GM18858 (cell line): ENCODE results near the gene EMC6.
A peak's percentile ranks its signal among the peaks of the same experiment; 100 is the strongest.

Experiments used
- ATAC-seq: cut with Tn5 transposase; IDR thresholded peaks from one replicate; pipeline ENCODE4 v1.9.1; 2021; ENCODE audit not compliant: unreplicated experiment

Gene EMC6

DNA sequence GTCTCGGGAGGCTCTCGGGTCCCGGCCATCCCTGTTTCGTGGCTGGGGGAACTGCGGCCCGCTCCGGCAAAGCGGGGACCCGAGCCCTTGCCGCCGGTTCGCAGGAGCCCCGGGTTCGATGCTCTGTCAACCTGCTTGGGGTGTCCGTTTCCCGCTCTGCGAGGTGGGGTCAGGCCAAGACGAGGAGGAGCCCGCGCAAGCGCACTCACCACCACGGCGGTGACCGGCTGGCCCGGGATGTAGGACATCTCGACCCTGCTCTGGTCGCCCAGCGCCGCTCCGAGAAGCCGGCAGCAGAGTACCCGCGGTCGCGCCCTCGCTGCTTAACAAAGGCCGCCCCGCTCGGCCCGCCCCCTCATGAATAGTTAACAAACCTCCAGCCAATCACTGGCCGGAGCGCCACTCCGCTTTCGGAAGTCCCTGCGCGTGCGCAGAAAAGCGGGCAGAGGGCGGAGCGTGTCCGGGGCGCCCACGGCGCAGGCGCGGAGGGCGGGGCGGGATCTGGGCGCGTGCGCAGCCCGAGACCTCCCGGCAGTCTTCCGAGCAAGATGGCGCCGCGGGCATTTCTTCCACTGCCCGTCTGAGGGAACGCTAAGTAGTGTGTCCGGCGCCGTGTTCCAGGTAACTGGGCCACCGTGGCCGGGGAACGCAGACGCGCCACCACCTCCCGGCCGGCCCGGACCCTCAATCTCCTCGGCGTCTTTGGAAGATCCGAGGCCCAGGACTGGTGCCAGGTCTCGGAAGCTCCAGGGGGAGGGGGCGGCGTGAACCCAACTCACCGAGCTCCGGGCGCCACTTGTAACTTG lies at the start of gene EMC6, which contains the start of gene TAX1BP3:
EMC6 (plus strand) TSS at position 534 of the 806 bp plus-strand sequence. CDS start 335 bp downstream, outside the sequence.
TAX1BP3 (minus strand) TSS at position 300 of the 806 bp plus-strand sequence; CDS start at position 248, 52 bp downstream.
- ATAC-seq: peak; percentile 70

DNA sequence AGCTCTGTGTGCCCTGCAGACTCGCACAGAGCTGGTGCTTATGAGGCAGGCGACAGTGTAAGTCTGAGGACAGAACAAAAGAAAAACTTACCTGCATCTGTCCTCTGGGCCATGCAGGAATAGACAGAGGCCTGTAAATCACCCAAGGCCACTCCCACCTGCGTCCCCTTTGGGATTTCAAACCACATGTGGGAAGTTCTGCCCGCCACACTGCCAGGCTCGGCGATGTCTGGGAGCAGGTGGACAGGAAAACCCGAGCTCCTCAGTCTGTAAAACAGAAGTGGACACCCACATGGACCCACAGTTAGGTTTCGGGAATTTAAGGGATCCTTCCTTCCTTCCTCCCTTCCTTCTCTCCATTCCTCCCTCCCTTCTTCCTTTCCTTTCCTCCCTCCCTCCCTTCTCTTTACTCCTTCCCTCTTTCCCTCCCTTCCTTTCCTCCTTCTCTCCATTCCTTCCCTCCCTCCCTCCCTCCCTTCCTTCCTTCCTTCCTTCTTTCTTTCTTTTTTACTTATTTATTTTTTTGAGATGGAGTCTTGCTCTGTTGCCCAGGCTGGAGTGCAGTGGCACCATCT lies 47.4 kb upstream of the EMC6 start:
- no peak for ATAC-seq

DNA sequence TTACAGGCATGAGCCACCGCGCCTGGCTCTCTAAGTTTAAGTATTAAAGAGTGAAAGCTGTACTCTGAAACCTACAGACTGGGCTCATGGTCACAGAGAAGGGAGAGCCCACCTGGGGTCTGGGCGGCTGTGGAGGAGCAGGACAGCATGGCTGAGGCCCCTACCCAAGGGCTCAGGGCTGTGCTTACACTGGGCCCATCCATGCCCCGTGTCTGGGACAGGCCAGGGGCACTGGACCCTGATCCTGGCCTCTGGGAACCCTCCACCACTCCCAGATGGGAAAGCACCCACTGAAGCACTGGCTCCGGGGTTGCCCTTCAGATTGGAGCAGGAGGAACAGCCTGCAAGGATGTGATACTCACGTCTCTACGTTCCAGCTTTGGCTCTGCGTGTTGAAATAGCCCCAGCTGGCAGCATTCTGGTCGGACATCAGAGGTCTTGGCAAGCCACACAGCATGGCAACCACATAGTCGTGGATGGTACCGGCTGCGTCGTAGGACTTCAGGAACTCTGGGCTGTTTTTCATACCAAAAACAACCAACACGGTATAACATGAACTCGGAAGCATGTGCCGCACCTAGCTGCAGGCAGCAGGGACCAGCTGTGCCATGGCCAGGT lies 45.5 kb upstream of the EMC6 start:
- ATAC-seq: no peak

DNA sequence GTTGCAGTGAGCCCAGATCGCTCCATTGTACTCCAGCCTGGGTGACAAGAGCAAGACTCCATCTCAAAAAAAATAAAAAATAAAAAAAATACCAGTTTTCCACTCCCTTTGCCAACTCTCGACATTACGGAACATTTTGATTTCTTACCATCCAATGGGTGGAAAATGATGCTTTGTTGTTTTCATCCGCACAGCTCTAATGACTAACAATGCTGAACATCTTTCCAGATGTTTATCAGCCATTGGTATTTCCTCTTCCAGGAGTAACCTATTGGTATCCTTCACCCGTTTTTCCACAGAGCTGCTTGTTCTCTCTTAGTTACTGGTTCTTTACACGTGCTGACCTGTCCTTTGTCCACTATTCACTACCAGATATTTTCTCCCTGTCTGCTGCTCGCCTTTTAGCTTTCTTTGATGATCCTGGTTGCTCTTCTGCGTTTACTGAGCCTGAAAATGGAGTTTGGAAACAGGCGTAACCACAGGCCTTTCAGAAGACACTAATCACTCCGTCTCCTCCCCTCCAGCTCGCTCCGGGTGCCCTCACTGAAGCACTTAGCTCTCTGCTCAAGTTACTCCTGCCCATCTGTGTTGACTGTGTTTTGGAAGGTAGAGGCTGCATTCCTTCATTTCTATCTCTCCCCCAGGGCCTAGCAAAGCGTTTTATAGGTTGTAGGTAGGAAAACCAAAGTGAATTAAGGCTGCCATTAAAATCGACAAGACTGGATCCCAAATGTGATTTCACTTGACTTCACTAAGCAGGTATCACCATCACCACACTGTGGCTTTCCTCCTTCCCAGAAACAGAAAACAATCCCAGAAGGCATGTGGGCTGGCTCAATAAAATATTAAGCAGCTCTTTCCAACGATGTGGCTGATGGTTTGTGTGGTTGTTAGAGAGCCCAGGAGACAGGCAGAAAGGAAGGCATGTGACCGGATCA lies 41.5 kb upstream of the EMC6 start:
- ATAC-seq: no peak

DNA sequence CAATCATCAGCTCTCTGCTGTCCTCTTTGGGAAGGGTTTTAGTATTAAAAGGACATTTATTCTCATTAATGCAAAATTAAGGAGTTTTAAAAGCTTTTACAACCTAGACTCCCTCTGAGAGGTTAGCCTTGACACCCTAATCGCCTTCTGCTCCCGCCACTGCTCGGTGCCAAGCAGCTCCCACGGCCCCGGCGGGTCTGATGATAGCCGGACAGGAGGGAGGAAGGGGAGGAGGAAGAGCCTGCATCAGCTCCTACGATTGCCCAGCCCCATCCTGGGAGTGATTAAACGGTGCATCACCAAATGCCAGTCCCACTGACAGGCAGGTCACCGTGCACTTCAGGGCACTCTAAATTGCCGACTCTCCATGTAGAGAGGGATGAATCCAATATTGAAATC lies 40.8 kb upstream of the EMC6 start:
- ATAC-seq: no peak

DNA sequence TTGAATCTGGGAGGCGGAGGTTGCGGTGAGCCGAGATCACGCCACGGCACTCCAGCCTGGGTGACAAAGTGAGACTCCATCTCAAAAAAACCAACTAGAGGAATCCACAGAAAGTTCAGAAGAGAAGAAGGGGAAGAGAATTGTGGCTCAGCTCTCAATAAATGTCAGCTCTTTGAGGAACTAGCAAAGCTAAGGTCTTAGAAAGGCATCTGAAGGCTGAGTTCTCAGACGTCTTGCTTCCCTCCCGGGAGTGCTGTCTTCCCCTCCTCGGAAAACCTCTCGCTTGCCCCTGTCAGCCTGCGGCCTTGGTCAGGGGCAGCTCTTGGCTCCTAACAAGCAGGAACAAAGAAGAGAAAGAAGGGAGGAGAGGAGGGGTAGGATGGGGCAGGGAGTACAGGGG lies 37.8 kb upstream of the EMC6 start:
- no peak for ATAC-seq

DNA sequence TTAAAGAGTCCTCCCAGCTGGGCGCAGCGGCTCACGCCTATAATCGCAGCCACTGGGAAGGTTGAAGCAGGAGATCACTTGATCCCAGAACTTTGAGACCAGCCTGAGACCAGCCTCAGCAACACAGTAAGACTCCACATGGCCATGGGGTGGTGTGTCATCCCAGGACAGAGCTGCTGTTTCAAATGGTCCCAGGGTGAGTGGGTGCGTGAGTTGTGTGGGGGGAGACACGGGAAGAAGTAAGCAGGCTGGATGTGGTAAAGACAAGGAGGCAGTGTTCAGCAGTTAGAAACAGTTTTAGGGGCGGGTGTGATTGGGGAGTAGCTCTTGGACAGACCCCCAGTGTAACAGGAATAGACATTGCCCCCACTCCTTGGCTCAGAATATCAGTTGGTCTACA lies 36.3 kb upstream of the EMC6 start:
- ATAC-seq: no peak

DNA sequence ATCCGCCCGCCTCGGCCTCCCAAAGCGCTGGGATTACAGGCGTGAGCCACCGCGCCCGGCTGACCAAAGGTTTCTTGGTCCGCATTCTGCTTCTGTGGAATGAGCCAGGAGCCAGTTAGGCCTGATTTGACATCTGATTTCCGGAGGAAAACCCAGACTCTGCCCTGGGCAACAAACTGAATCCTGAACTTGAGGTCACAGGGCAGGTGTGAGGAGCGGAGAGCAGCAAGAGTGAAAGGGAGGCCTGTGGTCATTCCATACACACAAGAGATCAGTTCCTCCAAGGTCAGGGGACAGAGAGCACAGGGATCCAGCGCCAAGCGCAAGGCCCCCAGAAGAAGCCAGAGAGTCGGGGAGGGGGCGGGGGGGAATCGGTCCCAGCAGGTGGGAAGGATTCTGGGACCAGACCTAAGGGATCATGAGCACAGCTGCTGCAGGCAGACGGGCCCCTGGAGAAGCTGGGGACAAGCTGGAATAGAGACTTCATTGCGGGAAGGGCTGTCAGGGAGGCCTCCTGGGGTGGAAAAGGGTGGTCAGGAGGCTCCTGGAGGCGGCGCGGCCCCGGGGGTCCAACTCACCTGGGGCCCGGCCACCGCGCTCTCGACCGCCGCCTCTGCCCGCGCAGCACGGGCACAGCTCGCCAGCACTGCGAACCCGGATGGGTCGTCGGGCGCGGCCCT lies 33.0 kb upstream of the EMC6 start:
- ATAC-seq: no peak

DNA sequence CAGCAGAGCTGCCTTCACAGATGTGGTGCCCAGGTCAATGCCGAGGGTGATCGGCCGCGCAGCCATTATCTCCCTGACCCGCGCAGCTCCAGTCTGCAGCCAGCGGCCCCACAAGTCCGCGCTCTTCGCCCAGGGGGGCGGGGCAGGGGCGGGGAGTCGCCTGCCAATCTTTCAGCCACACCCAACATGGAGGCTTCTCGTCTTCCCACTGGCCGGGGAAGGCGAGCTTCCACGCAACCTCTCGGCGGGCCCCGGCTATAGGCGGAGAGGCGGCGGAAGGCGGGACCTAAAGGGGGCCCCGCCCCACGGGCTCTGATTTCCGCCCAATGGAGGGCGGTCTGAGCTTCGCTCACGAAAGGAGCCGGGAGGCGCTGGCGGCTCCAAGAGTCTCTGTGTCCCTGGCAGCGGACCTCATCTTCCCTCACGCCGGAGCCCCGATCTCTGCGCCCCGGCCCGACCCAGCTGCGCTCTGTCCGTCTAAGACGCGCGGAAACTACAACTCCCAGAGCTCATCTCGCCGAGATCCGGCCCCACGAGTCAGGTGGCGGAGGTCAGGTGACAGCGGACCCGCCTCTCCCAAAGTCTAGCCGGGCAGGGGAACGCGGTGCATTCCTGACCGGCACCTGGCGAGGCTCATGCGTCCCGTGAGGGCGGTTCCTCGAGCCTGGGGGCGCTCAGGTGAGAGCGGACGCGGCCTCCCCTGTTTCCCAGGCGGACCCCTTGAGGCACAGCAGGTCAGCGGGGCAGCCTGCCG lies 32.3 kb upstream of the EMC6 start, which contains the start of the genes CTNS and SHPK:
CTNS (plus strand) TSS at position 607 of the 754 bp plus-strand sequence. CDS start 3,447 bp downstream, outside the sequence.
SHPK (minus strand) TSS at position 97 of the 754 bp plus-strand sequence; CDS start at position 66, 31 bp downstream.
- ATAC-seq: peak; percentile 81

DNA sequence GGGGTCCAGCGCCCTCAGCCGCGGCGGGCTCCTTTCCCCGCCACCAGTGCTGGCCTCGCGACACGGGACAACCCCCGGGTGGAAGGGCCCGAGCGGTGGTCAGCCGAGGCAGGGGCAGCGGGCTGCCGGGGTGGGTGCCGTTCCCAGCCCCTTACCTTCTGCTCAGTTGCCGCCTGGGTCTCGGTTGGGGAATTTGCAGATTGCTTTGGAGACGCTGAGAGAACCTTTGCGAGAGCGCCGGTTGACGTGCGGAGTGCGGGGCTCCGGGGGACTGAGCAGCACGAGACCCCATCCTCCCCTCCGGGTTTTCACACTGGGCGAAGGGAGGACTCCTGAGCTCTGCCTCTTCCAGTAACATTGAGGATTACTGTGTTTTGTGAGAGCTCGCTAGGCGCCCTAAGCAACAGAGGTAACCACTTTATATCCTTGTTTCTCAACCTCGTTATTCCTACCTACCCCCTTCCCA lies 31.7 kb upstream of the EMC6 start:
- peak; percentile 5 for ATAC-seq

DNA sequence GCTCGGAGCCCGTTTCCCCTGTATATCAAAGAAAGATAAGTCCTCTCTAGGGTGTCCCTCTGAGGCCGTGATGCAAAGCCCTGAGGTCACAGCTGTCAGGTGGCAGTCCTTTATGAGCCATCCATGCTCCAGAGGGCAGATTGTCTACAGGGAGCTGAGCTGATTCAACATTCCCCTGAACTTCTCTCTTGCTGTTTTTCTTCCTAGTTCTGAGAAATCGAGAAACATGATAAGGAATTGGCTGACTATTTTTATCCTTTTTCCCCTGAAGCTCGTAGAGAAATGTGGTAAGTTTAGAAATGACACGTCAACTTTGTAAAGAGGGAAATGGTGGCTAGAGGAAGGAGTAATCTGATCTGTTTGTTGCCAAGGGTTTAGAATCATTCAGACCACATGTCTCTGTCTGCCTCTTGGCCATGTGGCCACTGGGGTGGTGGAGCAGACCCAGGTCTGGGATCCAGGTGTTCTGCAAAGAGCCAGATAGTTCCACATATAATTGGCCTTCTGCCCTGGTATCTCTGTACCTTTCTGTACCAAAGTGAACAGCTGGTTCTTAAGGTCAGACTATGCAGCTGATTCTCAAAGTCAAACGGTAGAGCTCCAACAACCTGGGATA lies 28.5 kb upstream of the EMC6 start:
- no peak for ATAC-seq

DNA sequence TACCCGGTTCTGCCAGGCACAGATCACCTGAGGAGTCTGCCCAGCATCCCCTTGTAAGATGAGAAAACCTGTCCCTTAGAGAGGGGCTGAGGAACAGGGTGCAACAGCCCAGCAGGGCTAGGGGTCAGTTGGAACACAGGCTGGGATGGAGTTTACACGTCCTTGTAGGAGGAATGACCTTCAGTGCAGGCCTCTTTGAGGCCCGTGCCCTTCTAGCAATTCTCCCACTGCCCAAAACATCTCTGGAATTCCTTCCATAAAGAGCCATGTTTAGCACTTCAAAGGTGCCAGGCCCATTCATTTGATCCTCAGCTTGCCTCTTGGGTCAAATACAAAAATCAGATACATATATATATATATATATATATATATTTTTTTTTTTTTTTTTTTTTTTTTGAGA lies 27.6 kb upstream of the EMC6 start:
- ATAC-seq: no peak

DNA sequence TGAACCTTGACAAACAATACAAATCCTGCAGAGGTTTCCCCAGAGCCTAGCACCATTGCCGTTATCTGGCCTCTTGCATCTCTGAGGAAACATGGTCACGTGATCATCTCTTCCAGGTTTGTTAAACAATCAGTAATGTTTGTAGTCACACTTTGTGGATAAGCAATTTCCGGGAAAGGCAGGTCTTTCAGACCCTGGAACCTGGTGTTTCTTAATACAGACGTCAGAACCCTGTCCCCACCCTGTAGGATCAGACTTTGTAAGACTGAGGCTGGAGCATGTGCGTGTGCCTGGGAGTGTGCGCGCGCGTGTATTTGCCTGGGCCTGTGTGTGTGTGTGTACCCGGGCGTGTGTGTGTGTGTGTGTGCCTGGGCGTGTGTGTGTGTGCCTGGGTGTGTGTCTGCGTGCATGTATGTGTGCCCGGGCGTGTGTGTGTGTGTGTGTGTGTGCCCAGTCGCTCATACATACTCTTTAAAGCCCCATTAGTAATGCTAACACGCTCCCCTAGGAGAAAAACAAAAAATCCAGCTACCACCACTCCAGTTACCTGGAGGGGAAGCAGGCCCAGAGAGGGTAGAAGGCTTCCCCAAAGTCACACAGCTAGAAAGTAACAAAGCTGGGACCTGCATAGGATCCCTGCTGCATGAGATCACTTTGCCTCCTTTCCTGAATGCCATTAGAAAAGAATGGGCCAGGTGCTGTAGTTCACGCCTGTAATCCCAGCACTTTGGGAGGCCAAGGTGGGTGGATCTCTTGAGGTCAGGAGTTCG lies 26.7 kb upstream of the EMC6 start:
- ATAC-seq: no peak

DNA sequence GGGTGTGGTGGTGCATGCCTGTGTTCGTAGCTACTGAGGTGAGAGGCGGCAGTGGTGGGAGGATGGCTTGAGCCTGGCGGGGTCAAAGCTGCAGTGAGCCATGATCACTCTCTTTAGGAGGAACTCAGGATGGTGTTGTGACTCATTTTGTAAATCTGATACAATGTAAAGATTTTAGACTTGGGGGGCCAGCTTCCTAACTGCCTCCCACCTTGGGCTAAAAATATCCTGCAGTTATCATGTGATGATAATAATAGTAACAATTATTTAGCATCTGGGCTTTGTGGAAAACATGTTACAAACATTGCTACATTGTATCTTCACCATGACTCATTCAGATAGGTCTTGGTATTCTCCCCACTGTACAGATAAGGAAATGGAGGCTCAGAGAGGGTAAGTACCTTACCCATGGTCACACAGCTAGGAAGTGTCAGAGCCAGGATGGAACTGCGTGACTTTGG lies 24.7 kb upstream of the EMC6 start:
- ATAC-seq: no peak

DNA sequence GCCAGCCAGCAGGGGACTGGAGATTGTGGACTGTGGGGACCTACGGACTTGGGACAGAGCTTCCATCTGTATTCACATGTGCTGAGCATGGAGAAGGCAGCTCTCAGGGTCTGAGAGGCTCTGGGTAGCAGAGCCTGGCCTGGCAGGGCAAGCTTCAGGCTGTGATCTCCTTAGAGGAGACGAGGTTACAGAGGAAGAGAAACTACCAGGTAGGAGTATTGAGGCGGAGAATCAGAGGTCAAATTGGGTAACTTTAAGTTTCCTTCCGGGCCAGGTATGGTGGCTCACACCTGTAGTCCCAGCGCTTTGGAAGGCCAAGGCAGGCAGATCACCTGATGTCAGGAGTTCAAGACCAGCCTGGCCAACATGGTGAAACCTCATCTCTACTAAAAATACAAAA lies 23.3 kb upstream of the EMC6 start:
- no peak for ATAC-seq

DNA sequence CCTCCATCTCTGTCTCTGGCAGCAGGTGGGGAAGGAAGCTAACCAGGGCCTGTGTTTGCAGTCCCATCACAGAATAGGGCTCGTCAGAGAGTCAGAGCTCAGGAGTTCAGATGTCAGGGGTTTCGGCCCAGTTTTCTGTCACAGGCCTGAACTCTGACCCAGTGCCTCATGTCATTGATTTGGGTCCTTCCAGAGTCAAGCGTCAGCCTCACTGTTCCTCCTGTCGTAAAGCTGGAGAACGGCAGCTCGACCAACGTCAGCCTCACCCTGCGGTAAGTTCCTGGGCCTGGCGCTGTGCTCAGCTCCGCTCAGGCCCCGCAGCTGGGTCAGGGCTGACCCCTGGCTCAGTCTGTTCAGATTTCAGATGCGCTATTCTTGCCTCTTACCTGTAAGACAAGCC lies 21.4 kb upstream of the EMC6 start:
- ATAC-seq: no peak

DNA sequence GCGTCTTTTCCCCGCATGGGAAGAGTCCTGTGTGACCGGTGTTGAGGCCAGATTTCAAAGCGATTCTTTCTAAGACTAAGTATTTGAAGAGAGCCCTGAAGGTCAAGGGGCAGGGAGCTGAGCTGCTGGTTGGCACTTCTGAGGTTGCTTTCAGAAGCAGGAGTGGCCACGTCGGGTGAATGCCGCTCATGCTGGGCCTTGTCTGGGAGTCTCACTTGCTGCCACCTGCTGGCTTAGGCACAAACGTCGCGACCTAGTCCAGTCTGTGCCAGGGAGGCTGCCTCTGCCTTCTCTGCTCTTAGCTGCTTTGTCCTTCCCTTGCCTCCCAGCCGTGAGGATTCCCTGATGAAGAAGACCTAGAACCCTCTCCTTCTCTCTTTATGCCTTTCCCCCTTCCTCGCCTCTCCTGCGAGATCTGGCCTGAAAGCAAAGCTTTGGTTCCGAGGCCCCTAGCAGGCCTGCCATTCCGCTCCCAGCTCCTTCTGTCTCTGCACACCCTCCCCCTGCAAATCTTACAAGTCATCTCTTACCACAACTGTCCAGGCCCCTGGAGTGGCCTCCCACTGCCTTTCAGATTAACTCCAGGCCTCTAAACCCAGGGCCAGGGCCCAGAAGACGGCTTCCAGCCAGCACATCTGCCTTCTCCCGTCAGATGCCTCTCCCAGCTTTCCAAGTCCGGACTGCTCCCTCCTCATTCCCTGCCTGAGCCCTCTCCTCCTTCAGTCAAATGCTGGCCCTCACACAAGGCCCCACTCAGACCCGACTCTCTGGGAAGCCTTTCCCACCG lies 20.6 kb upstream of the EMC6 start:
- ATAC-seq: no peak
